WTC11 (cell line): ENCODE data around the gene SLC4A1AP. TPM values are rescaled to one million over a fixed set of nuclear protein-coding genes. Genes with fewer than 3 reads are reported as not detected.

ENCODE experiments used
- ATAC-seq: fragments of 200-7000 bp; cut with Tn5 transposase; 2 replicates; pipeline ENCODE4 v1.10.0; 2021; ENCODE audit warnings: mild to moderate bottlenecking, moderate library complexity
- CTCF ChIA-PET: fragments of 300-600 bp; sonication (Branson Sonifier 250); formaldehyde crosslinking; loops from one replicate; lab custom pipeline; 2021; ENCODE audit warnings: antibody characterized with exemption; lab: Charles Lee
- POLR2A ChIA-PET: fragments of 350-600 bp; sonication (Branson Sonifier 250); formaldehyde crosslinking; loops from one replicate; lab custom pipeline; 2021; ENCODE audit warnings: antibody characterized with exemption; lab: Charles Lee
- DNase-seq: peaks from one replicate; pipeline ENCODE4 v3.0.0; 2021; ENCODE audit warnings: low spot score
- H3K27ac Mint-ChIP-seq: 2 replicates; pipeline ENCODE4 v1.8.0; 2021; ENCODE audit warnings: mixed read lengths
- H3K27me3 Mint-ChIP-seq: 2 replicates; pipeline ENCODE4 v1.8.0; 2021; ENCODE audit warnings: low read depth, mild to moderate bottlenecking, moderate library complexity, mixed read lengths
- H3K36me3 Mint-ChIP-seq: 2 replicates; pipeline ENCODE4 v1.8.0; 2021; ENCODE audit warnings: mixed read lengths
- H3K4me1 Mint-ChIP-seq: 2 replicates; pipeline ENCODE4 v1.8.0; 2022; ENCODE audit warnings: mixed read lengths
- H3K4me3 Mint-ChIP-seq: 2 replicates; pipeline ENCODE4 v1.8.0; 2021; ENCODE audit warnings: mild to moderate bottlenecking, moderate library complexity, mixed read lengths
- H3K9me3 Mint-ChIP-seq: 2 replicates; pipeline ENCODE4 v1.8.0; 2021; ENCODE audit warnings: mixed read lengths
- CREB1 ChIP-seq: sonication (generic); formaldehyde crosslinking; IDR thresholded peaks from 2 replicates; pipeline ENCODE4 v1.8.0; 2023; ENCODE audit warnings: mild to moderate bottlenecking, missing genetic modification reagents
- ELF4 ChIP-seq: sonication (generic); formaldehyde crosslinking; IDR thresholded peaks from 2 replicates; pipeline ENCODE4 v1.8.1; 2022; ENCODE audit warnings: low read depth, mild to moderate bottlenecking, moderate library complexity, missing genetic modification reagents
- ETV6 ChIP-seq: sonication (generic); formaldehyde crosslinking; IDR thresholded peaks from 2 replicates; pipeline ENCODE4 v1.8.1; 2022; ENCODE audit warnings: mild to moderate bottlenecking, missing genetic modification reagents
- GABPB1 ChIP-seq: sonication (generic); formaldehyde crosslinking; IDR thresholded peaks from 2 replicates; pipeline ENCODE4 v1.8.1; 2023; ENCODE audit warnings: mild to moderate bottlenecking, missing genetic modification reagents
- KAT7 ChIP-seq: sonication (generic); formaldehyde crosslinking; IDR thresholded peaks from 2 replicates; pipeline ENCODE4 v1.8.1; 2023; ENCODE audit warnings: missing genetic modification reagents, mild to moderate bottlenecking, borderline replicate concordance
- MXD4 ChIP-seq: fragments of 250-450 bp; sonication (Bioruptor Pico); IDR thresholded peaks from 2 replicates; pipeline ENCODE4 v1.8.0; 2021; ENCODE audit warnings: mild to moderate bottlenecking, moderate library complexity, borderline replicate concordance
- NFE2L1 ChIP-seq: sonication (generic); formaldehyde crosslinking; IDR thresholded peaks from 2 replicates; pipeline ENCODE4 v1.8.1; 2023; ENCODE audit warnings: missing genetic modification reagents
- NR2C2 ChIP-seq: sonication (generic); formaldehyde crosslinking; IDR thresholded peaks from 2 replicates; pipeline ENCODE4 v1.8.0; 2022; ENCODE audit warnings: mild to moderate bottlenecking, missing genetic modification reagents
- PRRX2 ChIP-seq: fragments of 250-450 bp; sonication (Bioruptor Pico); IDR thresholded peaks from 2 replicates; pipeline ENCODE4 v1.8.0; 2021; ENCODE audit warnings: mild to moderate bottlenecking
- RELA ChIP-seq: sonication (generic); formaldehyde crosslinking; IDR thresholded peaks from 2 replicates; pipeline ENCODE4 v1.8.1; 2022; ENCODE audit warnings: missing genetic modification reagents, mild to moderate bottlenecking, borderline replicate concordance
- RORB ChIP-seq: fragments of 250-450 bp; sonication (Bioruptor Pico); IDR thresholded peaks from 2 replicates; pipeline ENCODE4 v1.9.0; 2021; ENCODE audit warnings: mild to moderate bottlenecking
- SOX15 ChIP-seq: fragments of 250-450 bp; sonication (Bioruptor Pico); IDR thresholded peaks from 2 replicates; pipeline ENCODE4 v1.9.0; 2021; ENCODE audit warnings: mild to moderate bottlenecking
- TCF7 ChIP-seq: sonication (generic); formaldehyde crosslinking; IDR thresholded peaks from 2 replicates; pipeline ENCODE4 v1.8.0; 2022; ENCODE audit warnings: mild to moderate bottlenecking, low read depth, missing genetic modification reagents, moderate library complexity
- ZBTB21 ChIP-seq: sonication (generic); formaldehyde crosslinking; IDR thresholded peaks from 2 replicates; pipeline ENCODE4 v1.8.1; 2023; ENCODE audit warnings: mild to moderate bottlenecking, missing genetic modification reagents, borderline replicate concordance
- ZNF416 ChIP-seq: fragments of 250-450 bp; sonication (Bioruptor Pico); IDR thresholded peaks from 2 replicates; pipeline ENCODE4 v1.9.0; 2021; ENCODE audit warnings: mild to moderate bottlenecking, inconsistent platforms
- total RNA-seq: library from RNA; stranded (reverse); gene quantifications from 3 replicates; pipeline ENCODE4 v1.2.3, GENCODE V29; 2021
- TF ChIP-seq, protein P1 (sequence below): sonication (generic); formaldehyde crosslinking; IDR thresholded peaks from 2 replicates; pipeline ENCODE4 v1.8.0; 2022; ENCODE audit warnings: mild to moderate bottlenecking, missing genetic modification reagents
- TF ChIP-seq, protein P2 (sequence below): sonication (generic); formaldehyde crosslinking; IDR thresholded peaks from 2 replicates; pipeline ENCODE4 v1.8.0; 2023; ENCODE audit warnings: mild to moderate bottlenecking, missing genetic modification reagents
- TF ChIP-seq, protein P3 (sequence below): sonication (generic); formaldehyde crosslinking; IDR thresholded peaks from 2 replicates; pipeline ENCODE4 v1.8.1; 2023; ENCODE audit warnings: mild to moderate bottlenecking, missing genetic modification reagents
- TF ChIP-seq, protein P4 (sequence below): sonication (generic); formaldehyde crosslinking; IDR thresholded peaks from 2 replicates; pipeline ENCODE4 v1.8.1; 2023; ENCODE audit warnings: mild to moderate bottlenecking, missing genetic modification reagents, moderate library complexity
- TF ChIP-seq, protein P5 (sequence below): sonication (generic); formaldehyde crosslinking; IDR thresholded peaks from 2 replicates; pipeline ENCODE4 v1.8.0; 2023; ENCODE audit warnings: missing genetic modification reagents, mild to moderate bottlenecking, borderline replicate concordance

SLC4A1AP gene
- total RNA-seq, 1 experiment from 2014 or later: 20.1 TPM

DNA sequence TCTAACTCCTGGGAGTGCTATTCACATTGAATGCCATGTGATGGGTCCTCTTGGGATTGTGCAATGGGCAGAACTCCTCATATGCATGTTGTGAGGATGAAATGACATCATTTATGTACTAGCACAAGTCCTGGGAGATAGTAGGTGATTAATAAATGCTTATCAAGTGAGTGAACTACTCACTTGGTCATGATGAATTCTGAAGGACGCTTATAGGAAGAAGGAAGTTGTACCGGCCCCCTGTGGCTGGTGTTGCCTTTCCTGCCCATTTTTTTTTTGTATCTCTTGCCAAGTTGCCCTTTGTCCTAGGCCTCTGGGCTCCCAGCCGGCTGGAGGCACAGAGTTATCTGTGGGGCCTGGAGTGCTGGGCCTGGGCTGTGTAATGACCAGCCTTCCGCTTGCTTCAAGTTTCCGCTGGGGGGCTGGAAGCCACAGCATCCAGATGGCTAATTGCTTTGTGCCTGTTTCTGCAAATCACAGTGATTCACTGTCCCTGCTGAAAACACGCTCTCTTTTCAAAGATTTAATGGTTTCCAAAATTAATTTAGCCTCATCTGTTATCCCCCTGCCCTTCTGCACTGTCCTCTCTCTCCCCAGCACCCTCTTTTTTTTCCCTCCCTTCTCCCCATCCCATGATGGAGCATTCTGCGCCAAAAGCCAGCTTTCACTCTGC is 74.1 kb downstream of the SLC4A1AP start:
- DNase-seq: no peak
- CTCF ChIA-PET: interaction anchor here (0.8 to 3.0 kb wide), 3 partner anchors 14 to 16 kb away, joined by 3 to 31 read pairs (median 5); no protein-coding TSS in a partner anchor
- ATAC-seq: no peak
- Mint-ChIP-seq H3K9me3 (peaks cover 15% of the 10 kb centered on the region), H3K4me3 (no peak overlapping the region), H3K27me3 (peaks cover 14% of the 10 kb centered on the region), H3K27ac (no peak overlapping the region), H3K36me3 (peaks cover 2% of the 10 kb centered on the region), H3K4me1 (peaks cover 19% of the 10 kb centered on the region)
- TF ChIP-seq, protein P1, sequence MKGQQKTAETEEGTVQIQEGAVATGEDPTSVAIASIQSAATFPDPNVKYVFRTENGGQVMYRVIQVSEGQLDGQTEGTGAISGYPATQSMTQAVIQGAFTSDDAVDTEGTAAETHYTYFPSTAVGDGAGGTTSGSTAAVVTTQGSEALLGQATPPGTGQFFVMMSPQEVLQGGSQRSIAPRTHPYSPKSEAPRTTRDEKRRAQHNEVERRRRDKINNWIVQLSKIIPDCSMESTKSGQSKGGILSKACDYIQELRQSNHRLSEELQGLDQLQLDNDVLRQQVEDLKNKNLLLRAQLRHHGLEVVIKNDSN (CRISPR knock-in tag): no peak
- TF ChIP-seq GABPB1 (CRISPR knock-in tag): peak; percentile 39; the same call in 1 of the 2 replicates
- POLR2A ChIA-PET: interaction anchor here (0.6 kb wide), 1 partner anchor 19 kb away, joined by 4 read pairs; no protein-coding TSS in a partner anchor

DNA sequence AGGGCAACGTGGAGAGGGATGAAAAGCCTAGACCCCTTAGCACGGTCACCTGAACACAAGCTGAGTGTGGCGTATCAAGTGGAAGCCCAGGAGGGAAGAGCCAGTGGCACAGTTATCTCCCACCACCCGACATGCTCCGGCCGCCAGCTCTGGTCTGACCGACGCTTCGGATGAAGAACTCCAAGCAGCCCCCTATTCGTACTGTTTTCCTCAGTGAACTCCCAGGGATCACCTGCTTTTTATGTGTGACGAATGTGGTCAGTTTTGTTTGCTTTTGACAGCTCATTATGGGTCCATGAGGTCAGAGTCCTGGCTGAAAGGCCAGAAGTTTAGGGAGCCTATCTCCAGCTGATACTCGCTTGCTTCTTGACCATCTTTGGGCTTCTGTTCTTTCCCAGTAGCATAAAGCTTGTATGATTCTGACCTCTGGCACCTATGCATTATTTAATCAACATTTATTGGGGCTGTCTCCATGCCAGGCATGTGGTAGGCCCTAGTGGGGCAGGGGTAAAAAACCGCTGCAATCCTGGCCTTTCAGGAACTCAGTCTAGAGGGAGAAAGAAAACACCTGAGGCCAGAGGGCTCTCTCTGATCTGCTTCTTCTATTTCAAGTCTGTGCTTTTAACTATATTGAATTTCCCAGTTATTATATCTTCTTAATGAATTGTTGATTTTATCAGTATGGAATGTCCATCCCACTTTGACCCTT is 74.8 kb downstream of the SLC4A1AP start:
- DNase-seq (no peak), ATAC-seq (no peak)
- Mint-ChIP-seq H3K9me3 (peaks cover 15% of the 10 kb centered on the region), H3K36me3 (peaks cover 2% of the 10 kb centered on the region), H3K27me3 (peaks cover 14% of the 10 kb centered on the region), H3K4me1 (peaks cover 19% of the 10 kb centered on the region), H3K27ac (no peak overlapping the region), H3K4me3 (no peak overlapping the region)
- ChIA-PET POLR2A (no interaction called here), CTCF (interaction anchor here (0.8 kb wide), 2 partner anchors 15 to 16 kb away, joined by 3 to 5 read pairs; no protein-coding TSS in a partner anchor)
- TF ChIP-seq MXD4 (CRISPR knock-in tag) (no peak), GABPB1 (CRISPR knock-in tag) (peak; percentile 32; the same call in 1 of the 2 replicates)

DNA sequence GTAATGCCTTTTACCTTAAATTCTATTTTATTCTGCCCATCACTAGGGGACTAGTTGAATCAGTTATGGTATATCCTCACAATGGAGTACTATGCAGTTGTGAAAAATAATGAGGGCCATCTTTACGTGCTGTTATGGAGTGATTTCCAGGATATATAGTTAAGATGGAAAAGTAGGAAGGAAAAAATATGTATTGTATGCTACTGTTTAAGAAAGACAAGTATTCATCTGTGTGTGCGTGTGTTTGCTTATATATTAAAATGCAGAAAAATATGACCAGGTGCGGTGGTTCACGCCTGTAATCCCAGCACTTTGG is 75.3 kb downstream of the SLC4A1AP start:
- Mint-ChIP-seq H3K4me3 (no peak overlapping the region), H3K36me3 (peaks cover 2% of the 10 kb centered on the region), H3K27ac (no peak overlapping the region), H3K27me3 (peaks cover 14% of the 10 kb centered on the region), H3K4me1 (peaks cover 19% of the 10 kb centered on the region), H3K9me3 (peaks cover 15% of the 10 kb centered on the region)
- ChIA-PET CTCF (no interaction called here), POLR2A (no interaction called here)
- DNase-seq (no peak), ATAC-seq (no peak)
- TF ChIP-seq KAT7 (CRISPR knock-in tag) (no peak), RORB (CRISPR knock-in tag) (no peak), NR2C2 (no peak), SOX15 (no peak), NFE2L1 (CRISPR knock-in tag) (no peak), PRRX2 (CRISPR knock-in tag) (no peak), TCF7 (CRISPR knock-in tag) (no peak), RELA (CRISPR knock-in tag) (no peak), ELF4 (CRISPR knock-in tag) (no peak), CREB1 (CRISPR knock-in tag) (no peak), ZBTB21 (CRISPR knock-in tag) (no peak), ETV6 (CRISPR knock-in tag) (no peak), ZNF416 (CRISPR knock-in tag) (no peak)
- TF ChIP-seq, protein P2, sequence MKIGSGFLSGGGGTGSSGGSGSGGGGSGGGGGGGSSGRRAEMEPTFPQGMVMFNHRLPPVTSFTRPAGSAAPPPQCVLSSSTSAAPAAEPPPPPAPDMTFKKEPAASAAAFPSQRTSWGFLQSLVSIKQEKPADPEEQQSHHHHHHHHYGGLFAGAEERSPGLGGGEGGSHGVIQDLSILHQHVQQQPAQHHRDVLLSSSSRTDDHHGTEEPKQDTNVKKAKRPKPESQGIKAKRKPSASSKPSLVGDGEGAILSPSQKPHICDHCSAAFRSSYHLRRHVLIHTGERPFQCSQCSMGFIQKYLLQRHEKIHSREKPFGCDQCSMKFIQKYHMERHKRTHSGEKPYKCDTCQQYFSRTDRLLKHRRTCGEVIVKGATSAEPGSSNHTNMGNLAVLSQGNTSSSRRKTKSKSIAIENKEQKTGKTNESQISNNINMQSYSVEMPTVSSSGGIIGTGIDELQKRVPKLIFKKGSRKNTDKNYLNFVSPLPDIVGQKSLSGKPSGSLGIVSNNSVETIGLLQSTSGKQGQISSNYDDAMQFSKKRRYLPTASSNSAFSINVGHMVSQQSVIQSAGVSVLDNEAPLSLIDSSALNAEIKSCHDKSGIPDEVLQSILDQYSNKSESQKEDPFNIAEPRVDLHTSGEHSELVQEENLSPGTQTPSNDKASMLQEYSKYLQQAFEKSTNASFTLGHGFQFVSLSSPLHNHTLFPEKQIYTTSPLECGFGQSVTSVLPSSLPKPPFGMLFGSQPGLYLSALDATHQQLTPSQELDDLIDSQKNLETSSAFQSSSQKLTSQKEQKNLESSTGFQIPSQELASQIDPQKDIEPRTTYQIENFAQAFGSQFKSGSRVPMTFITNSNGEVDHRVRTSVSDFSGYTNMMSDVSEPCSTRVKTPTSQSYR: no peak
- TF ChIP-seq, protein P3, sequence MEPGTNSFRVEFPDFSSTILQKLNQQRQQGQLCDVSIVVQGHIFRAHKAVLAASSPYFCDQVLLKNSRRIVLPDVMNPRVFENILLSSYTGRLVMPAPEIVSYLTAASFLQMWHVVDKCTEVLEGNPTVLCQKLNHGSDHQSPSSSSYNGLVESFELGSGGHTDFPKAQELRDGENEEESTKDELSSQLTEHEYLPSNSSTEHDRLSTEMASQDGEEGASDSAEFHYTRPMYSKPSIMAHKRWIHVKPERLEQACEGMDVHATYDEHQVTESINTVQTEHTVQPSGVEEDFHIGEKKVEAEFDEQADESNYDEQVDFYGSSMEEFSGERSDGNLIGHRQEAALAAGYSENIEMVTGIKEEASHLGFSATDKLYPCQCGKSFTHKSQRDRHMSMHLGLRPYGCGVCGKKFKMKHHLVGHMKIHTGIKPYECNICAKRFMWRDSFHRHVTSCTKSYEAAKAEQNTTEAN (CRISPR knock-in tag): no peak
- TF ChIP-seq, protein P4, sequence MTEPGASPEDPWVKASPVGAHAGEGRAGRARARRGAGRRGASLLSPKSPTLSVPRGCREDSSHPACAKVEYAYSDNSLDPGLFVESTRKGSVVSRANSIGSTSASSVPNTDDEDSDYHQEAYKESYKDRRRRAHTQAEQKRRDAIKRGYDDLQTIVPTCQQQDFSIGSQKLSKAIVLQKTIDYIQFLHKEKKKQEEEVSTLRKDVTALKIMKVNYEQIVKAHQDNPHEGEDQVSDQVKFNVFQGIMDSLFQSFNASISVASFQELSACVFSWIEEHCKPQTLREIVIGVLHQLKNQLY (CRISPR knock-in tag): no peak
- TF ChIP-seq, protein P5, sequence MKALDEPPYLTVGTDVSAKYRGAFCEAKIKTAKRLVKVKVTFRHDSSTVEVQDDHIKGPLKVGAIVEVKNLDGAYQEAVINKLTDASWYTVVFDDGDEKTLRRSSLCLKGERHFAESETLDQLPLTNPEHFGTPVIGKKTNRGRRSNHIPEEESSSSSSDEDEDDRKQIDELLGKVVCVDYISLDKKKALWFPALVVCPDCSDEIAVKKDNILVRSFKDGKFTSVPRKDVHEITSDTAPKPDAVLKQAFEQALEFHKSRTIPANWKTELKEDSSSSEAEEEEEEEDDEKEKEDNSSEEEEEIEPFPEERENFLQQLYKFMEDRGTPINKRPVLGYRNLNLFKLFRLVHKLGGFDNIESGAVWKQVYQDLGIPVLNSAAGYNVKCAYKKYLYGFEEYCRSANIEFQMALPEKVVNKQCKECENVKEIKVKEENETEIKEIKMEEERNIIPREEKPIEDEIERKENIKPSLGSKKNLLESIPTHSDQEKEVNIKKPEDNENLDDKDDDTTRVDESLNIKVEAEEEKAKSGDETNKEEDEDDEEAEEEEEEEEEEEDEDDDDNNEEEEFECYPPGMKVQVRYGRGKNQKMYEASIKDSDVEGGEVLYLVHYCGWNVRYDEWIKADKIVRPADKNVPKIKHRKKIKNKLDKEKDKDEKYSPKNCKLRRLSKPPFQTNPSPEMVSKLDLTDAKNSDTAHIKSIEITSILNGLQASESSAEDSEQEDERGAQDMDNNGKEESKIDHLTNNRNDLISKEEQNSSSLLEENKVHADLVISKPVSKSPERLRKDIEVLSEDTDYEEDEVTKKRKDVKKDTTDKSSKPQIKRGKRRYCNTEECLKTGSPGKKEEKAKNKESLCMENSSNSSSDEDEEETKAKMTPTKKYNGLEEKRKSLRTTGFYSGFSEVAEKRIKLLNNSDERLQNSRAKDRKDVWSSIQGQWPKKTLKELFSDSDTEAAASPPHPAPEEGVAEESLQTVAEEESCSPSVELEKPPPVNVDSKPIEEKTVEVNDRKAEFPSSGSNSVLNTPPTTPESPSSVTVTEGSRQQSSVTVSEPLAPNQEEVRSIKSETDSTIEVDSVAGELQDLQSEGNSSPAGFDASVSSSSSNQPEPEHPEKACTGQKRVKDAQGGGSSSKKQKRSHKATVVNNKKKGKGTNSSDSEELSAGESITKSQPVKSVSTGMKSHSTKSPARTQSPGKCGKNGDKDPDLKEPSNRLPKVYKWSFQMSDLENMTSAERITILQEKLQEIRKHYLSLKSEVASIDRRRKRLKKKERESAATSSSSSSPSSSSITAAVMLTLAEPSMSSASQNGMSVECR (CRISPR knock-in tag): no peak
